A673 (cell line): ENCODE data around the gene NAT9. TPM values are rescaled to one million over a fixed set of nuclear protein-coding genes. Genes with fewer than 3 reads are reported as not detected.

Experiments
- BruUV-seq: library from RNA; stranded (reverse); fragments of 400-500 nt; replicated peaks from 2 replicates; lab custom pipeline; 2021; lab: Mats Ljungman, UMichigan
- CTCF ChIA-PET: fragments of 300-600 bp; sonication (Branson Sonifier 250); formaldehyde crosslinking; loops from one replicate; lab custom pipeline; 2022; ENCODE audit warnings: antibody characterized with exemption; lab: Charles Lee
- POLR2A ChIA-PET: fragments of 300-600 bp; sonication (Branson Sonifier 250); formaldehyde crosslinking; loops from one replicate; lab custom pipeline; 2022; ENCODE audit warnings: antibody characterized with exemption; ENCODE audit not compliant: low non-redundant PET; lab: Charles Lee
- DNase-seq: peaks from one replicate; pipeline ENCODE4 v3.0.0-alpha.2; 2015; ENCODE audit warnings: low spot score
- H3K27ac ChIP-seq: fragments of 200-600 bp; sonication (generic); 2 replicates; pipeline ENCODE4 v1.5.1; 2016; ENCODE audit warnings: mixed run types, low read depth, mild to moderate bottlenecking, mixed read lengths, antibody characterized with exemption, low read length; ENCODE audit not compliant: poor library complexity, severe bottlenecking
- H3K27me3 ChIP-seq: fragments of 200-600 bp; sonication (generic); replicated peaks from 2 replicates; pipeline ENCODE4 v1.6.1; 2017; ENCODE audit warnings: mixed run types, low read depth, mild to moderate bottlenecking, mixed read lengths, antibody characterized with exemption, low read length; ENCODE audit not compliant: insufficient read depth, poor library complexity
- H3K36me3 ChIP-seq: fragments of 200-600 bp; sonication (generic); 2 replicates; pipeline ENCODE4 v1.6.1; 2016; ENCODE audit warnings: mixed run types, mild to moderate bottlenecking, mixed read lengths, antibody characterized with exemption, low read length; ENCODE audit not compliant: insufficient read depth, poor library complexity, severe bottlenecking
- H3K4me1 ChIP-seq: fragments of 200-600 bp; sonication (generic); 2 replicates; pipeline ENCODE4 v1.6.1; 2017; ENCODE audit warnings: mixed run types, mild to moderate bottlenecking, mixed read lengths, antibody characterized with exemption, low read length; ENCODE audit not compliant: insufficient read depth, poor library complexity, severe bottlenecking
- H3K4me3 ChIP-seq: fragments of 200-600 bp; sonication (generic); 2 replicates; pipeline ENCODE4 v1.5.1; 2016; ENCODE audit warnings: low read depth, mixed run types, mild to moderate bottlenecking, mixed read lengths, low read length; ENCODE audit not compliant: poor library complexity, severe bottlenecking
- H3K9me3 ChIP-seq: fragments of 200-600 bp; sonication (generic); 2 replicates; pipeline ENCODE4 v1.6.1; 2016; ENCODE audit warnings: mixed run types, low read depth, mild to moderate bottlenecking, mixed read lengths, antibody characterized with exemption, low read length; ENCODE audit not compliant: poor library complexity, severe bottlenecking
- EZH2 ChIP-seq: fragments of 200-600 bp; sonication (generic); IDR thresholded peaks from 2 replicates; pipeline ENCODE4 v1.6.1; 2017; ENCODE audit warnings: borderline replicate concordance, low read depth, mild to moderate bottlenecking, mixed read lengths, antibody characterized with exemption, low read length; ENCODE audit not compliant: poor library complexity, severe bottlenecking
- intact Hi-C: fragments of 100-400 bp; cut with micrococcal nuclease; formaldehyde crosslinking; loops from one replicate; pipeline ENCODE4 v1.10.0; 2022; ENCODE audit not compliant: unreplicated experiment
- total RNA-seq: library from RNA; stranded (reverse); gene quantifications from 2 replicates; pipeline ENCODE4 v1.2.3, GENCODE V29; 2021
- TF ChIP-seq, protein P1 (sequence below): fragments of 300-800, 200-600 bp; sonication (generic); conservative IDR thresholded peaks from 2 replicates; pipeline ENCODE4 v1.5.1; 2017; ENCODE audit warnings: low read depth, mild to moderate bottlenecking, antibody characterized with exemption, low read length, moderate library complexity, mixed read lengths

The NAT9 gene
- total RNA-seq, 1 experiment from 2014 or later = 60.6 TPM

DNA sequence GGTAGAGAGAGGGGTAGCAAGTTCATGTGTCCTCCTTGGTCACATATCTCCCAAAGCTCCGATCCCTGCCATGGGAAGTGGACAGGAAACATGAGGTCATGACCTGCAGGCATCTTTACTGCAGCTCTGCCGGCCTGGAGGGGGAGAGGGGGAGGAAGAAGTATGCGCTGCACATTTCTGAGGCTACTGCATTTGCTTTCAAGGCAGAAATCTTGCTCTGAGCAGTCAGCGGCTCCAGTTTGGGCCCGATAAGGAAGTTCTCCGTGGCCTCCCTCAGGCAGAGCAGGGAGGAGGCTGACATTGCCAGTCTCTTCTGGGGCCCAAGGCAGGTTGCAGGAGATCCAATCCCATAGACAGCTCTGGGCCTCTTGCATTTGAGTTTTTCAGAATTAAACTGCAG, 29.2 kb downstream of the NAT9 start:
- no peaks in the 10 kb centered on the region for H3K9me3 ChIP-seq
- intact Hi-C loops = loop anchor here (5.0 to 10.0 kb wide), 2 partner anchors 208 to 665 kb away; no protein-coding TSS in a partner anchor
- H3K27ac ChIP-seq = no peak overlapping the region
- CTCF ChIA-PET = interaction anchor here (0.5 kb wide), 1 partner anchor 342 kb away, joined by 5 read pairs; no protein-coding TSS in a partner anchor
- no peak for TF ChIP-seq EZH2
- TF ChIP-seq, protein P1, sequence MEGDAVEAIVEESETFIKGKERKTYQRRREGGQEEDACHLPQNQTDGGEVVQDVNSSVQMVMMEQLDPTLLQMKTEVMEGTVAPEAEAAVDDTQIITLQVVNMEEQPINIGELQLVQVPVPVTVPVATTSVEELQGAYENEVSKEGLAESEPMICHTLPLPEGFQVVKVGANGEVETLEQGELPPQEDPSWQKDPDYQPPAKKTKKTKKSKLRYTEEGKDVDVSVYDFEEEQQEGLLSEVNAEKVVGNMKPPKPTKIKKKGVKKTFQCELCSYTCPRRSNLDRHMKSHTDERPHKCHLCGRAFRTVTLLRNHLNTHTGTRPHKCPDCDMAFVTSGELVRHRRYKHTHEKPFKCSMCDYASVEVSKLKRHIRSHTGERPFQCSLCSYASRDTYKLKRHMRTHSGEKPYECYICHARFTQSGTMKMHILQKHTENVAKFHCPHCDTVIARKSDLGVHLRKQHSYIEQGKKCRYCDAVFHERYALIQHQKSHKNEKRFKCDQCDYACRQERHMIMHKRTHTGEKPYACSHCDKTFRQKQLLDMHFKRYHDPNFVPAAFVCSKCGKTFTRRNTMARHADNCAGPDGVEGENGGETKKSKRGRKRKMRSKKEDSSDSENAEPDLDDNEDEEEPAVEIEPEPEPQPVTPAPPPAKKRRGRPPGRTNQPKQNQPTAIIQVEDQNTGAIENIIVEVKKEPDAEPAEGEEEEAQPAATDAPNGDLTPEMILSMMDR = no peak
- POLR2A ChIA-PET = no interaction called here
- no TSS peak for BruUV-seq
- no peak for DNase-seq
- H3K4me3 ChIP-seq = no peak overlapping the region
- peaks cover 11% of the 10 kb centered on the region for H3K4me1 ChIP-seq
- no peaks in the 10 kb centered on the region for H3K27me3 ChIP-seq
- H3K36me3 ChIP-seq = no peaks in the 10 kb centered on the region

DNA sequence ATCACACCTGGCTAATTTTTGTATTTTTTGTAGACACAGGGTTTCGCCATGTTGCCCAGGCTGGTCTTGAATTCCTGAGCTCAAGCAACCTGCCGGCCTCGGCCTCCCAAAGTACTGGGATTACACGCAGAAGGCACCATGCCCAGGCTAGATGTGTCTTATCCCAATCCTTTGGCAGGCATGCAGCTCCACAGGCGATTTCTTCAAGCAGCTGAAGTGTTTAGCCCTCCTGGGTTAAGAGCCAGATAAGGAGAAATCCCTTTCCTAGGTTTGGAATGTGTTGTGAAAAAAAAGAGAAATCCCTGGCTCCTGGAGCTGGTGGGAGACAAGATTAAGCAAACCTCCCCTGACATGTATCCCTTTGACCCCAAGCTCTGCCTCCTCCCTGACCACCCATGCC, 29.8 kb downstream of the NAT9 start:
- intact Hi-C loops = loop anchor here (5.0 to 10.0 kb wide), 2 partner anchors 208 to 666 kb away; no protein-coding TSS in a partner anchor
- TF ChIP-seq, protein P1 = no peak
- no peak for TF ChIP-seq EZH2
- Histone ChIP-seq H3K9me3 (no peaks in the 10 kb centered on the region), H3K4me3 (no peak overlapping the region), H3K4me1 (peaks cover 11% of the 10 kb centered on the region), H3K27ac (no peak overlapping the region), H3K36me3 (no peaks in the 10 kb centered on the region), H3K27me3 (no peaks in the 10 kb centered on the region)
- CTCF ChIA-PET = interaction anchor here (0.5 kb wide), 1 partner anchor 341 kb away, joined by 5 read pairs; no protein-coding TSS in a partner anchor
- POLR2A ChIA-PET = no interaction called here
- no peak for DNase-seq
- BruUV-seq = no TSS peak

DNA sequence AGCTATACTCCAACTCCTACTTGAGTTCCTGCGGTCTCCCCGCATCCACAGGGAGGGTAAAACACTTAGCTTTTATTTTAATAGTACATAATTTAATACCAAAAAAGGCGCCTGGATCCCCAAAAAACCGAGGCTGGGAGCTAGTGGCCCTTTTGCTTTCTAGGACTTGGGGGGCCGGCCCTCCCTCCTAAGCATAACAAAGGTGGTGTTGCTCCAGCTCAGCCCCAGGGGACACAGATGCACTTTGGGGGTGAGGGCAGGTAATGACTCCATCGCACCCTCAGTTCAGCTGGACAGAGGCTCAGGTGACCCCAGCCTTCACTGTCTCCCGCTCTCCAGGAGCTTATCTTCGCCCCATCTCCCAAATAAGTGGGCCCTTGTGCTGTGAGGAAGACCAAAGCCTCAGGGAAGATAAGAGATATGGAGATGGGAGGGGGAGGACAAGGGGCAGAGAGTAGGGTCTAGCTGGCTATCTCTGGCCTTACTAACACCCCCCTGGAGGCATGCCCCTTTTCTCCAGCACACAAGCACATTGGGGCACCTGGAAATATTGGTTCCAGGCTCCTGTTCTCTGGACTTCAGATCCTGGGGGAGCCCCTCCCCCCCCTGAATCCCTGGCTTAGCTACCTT, 30.5 kb downstream of the NAT9 start:
- Histone ChIP-seq H3K36me3 (no peaks in the 10 kb centered on the region), H3K27me3 (no peaks in the 10 kb centered on the region), H3K4me3 (no peak overlapping the region), H3K27ac (no peak overlapping the region), H3K4me1 (peaks cover 11% of the 10 kb centered on the region), H3K9me3 (no peaks in the 10 kb centered on the region)
- no peak for TF ChIP-seq EZH2
- TF ChIP-seq, protein P1 = no peak
- DNase-seq = no peak
- ChIA-PET POLR2A (no interaction called here), CTCF (interaction anchor here (0.6 to 2.0 kb wide), 6 partner anchors 9 to 1102 kb away, joined by 3 to 15 read pairs (median 4); partner anchors contain the start of gene SDK2)
- intact Hi-C loops = loop anchor here (5.0 to 10.0 kb wide), 2 partner anchors 209 to 667 kb away; no protein-coding TSS in a partner anchor
- no TSS peak for BruUV-seq
